ENCODE measurements around the gene OVOL3. TPM values are rescaled to one million over a fixed set of nuclear protein-coding genes. Genes with fewer than 3 reads are reported as not detected.

The OVOL3 gene
- total RNA-seq, 4 donors from 2014 or later = not detected

DNA sequence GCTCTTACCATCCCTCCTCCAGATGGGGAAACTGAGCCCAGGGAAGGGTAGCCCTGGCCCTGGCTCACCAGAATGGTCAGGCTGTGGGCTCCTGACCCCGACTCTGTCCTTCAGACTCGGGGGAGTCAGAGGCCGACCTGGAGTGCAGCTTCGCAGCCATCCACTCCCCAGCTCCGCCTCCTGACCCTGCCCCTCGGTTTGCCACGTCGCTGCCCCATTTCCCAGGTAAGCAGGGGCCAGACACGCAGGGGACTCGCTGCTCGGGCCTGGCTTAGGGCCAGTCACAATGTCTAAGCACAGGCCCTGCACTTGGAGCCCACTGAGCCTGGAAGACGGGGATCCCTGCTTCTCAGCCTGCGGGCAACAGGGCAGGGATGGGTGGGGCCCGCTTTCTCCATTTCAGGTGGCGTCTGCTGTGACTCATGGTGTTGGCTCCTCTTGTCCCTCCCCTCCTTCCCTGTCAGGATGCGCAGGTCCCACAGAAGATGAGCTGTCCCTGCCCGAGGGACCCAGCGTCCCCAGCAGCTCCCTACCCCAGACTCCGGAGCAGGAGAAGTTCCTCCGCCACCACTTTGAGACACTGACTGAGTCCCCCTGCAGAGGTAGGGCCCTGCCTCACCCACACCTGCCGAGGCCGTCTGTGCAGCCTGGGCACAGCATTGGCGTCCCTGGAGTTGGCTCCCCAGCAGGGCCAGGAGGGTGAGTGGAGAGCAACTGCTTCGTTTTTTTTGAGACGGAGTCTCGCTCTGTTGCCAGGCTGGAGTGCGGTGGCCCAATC lies 9.2 kb upstream of the OVOL3 start:
- TF ChIP-seq EP300 (IDR thresholded peaks at IDR 0.05) = no peak
- intact Hi-C loops (cut with DNase I) = no loop called here
- H3K27ac ChIP-seq (replicated peaks in 1 of 4) = no peak overlapping the region
- no peaks in the 10 kb centered on the region for H3K9me3 ChIP-seq
- 100% methylated on average over 4 of the region's 27 CpGs for WGBS
- no peak overlapping the region for H3K4me3 ChIP-seq
- no peaks in the 10 kb centered on the region for H3K27me3 ChIP-seq
- H3K4me1 ChIP-seq = peaks cover 0 to 8% (median 0%) of the 10 kb centered on the region in 4 donors
- peaks cover 0 to 9% (median 0%) of the 10 kb centered on the region in 4 donors for H3K36me3 ChIP-seq
- no peak for DNase-seq (ENCODE audit: extremely low spot score)

DNA sequence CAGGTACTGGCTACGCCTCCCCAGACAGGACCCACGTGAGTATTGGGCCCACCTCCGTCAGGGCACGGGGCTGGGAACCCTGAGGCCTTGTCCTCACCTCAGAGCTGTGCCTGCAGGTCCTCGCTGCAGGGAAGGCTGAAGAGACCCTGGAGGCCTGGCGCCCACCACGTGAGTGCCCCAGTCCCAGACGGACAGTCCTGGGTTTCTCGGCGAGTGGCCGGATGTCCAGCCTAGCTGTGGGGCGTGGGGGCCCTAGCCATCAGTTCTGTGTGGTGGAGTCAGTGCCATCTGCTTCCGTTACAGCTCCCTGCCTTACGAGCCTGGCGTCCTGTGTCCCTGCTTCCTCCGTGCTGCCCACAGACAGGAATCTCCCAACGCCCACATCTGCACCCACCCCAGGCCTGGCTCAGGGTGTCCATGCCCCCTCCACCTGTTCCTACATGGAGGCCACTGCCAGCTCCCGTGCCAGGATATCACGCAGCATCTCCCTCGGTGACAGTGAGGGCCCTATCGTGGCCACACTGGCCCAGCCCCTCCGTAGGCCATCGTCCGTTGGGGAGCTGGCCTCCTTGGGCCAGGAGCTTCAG lies 7.8 kb upstream of the OVOL3 start:
- Histone ChIP-seq H3K27me3 (no peaks in the 10 kb centered on the region), H3K4me1 (peaks cover 0 to 8% (median 0%) of the 10 kb centered on the region in 4 donors), H3K4me3 (no peak overlapping the region), H3K9me3 (no peaks in the 10 kb centered on the region), H3K36me3 (peaks cover 0 to 20% (median 6%) of the 10 kb centered on the region in 4 donors), H3K27ac (replicated peaks in 1 of 4) (no peak overlapping the region)
- no peak for DNase-seq (ENCODE audit: extremely low spot score)
- TF ChIP-seq POLR2A (IDR thresholded peaks at IDR 0.05; ENCODE audit: low read depth) (no peak), POLR2AphosphoS5 (IDR thresholded peaks at IDR 0.05) (no peak), EP300 (IDR thresholded peaks at IDR 0.05) (no peak)
- TF ChIP-seq, protein P1, sequence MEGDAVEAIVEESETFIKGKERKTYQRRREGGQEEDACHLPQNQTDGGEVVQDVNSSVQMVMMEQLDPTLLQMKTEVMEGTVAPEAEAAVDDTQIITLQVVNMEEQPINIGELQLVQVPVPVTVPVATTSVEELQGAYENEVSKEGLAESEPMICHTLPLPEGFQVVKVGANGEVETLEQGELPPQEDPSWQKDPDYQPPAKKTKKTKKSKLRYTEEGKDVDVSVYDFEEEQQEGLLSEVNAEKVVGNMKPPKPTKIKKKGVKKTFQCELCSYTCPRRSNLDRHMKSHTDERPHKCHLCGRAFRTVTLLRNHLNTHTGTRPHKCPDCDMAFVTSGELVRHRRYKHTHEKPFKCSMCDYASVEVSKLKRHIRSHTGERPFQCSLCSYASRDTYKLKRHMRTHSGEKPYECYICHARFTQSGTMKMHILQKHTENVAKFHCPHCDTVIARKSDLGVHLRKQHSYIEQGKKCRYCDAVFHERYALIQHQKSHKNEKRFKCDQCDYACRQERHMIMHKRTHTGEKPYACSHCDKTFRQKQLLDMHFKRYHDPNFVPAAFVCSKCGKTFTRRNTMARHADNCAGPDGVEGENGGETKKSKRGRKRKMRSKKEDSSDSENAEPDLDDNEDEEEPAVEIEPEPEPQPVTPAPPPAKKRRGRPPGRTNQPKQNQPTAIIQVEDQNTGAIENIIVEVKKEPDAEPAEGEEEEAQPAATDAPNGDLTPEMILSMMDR (IDR thresholded peaks at IDR 0.05) = no peak
- 100% methylated on average over 6 of the region's 24 CpGs for WGBS
- intact Hi-C loops (cut with DNase I) = no loop called here

DNA sequence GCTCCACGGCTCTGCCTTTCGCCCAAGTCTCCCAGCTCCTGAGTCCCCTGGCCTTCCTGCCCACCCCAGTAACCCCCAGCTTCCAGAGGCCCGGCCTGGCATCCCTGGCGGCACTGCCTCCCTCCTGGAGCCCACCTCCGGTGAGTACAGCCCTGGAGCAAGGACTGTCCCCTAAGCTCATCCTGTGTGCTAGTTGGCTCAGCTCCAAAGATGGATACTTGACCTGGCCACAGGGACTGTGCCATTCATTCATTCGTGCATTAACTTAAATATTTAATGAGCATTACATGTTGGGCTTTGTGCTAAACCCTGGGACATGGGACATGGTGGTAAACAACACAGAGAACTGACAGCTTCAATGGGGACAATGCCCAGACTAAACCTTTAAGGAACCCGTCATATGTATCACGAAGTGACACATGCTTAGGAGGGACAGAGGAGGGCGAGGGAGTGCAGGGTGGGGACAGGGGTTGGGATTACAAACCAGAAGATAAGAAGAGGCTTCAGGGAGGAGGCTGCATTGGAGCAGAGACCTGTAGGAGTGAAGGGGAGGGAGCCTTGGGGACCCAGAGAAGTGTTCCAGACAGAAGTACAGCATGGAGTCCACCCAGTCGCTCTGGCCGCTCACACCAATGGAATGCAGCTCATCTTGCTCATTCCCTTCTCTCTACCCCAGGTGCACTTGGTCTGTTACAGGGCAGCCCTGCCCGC lies 6.9 kb upstream of the OVOL3 start:
- TF ChIP-seq, protein P1 (IDR thresholded peaks at IDR 0.05) = no peak
- TF ChIP-seq EP300 (IDR thresholded peaks at IDR 0.05) = no peak
- TF ChIP-seq POLR2A (IDR thresholded peaks at IDR 0.05; ENCODE audit: low read depth) = no peak
- TF ChIP-seq POLR2AphosphoS5 (IDR thresholded peaks at IDR 0.05) = no peak

DNA sequence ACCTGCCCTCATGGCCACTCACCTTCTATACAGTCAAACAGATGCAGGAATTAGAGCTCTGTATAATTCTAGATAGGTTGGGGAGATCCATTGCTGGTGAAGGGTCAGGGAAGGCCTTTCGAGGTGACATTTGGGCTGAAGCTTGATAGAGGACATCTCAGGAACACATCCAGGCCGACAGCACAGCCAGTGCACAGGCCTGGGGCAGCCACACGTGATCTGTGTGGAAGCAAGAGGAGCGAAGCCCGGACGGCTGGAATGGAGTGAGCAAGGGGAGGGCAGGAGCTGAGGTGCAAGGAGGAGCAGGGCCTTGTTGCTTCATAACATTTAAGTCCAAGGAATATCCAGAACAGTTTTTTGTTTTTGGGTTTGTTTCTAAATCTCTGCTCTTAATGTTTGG lies 4.5 kb upstream of the OVOL3 start:
- Histone ChIP-seq H3K4me1 (no peaks in the 10 kb centered on the region), H3K27ac (replicated peaks in 1 of 4) (no peak overlapping the region), H3K9me3 (no peaks in the 10 kb centered on the region), H3K4me3 (no peak overlapping the region), H3K27me3 (no peaks in the 10 kb centered on the region), H3K36me3 (peaks cover 1 to 43% (median 18%) of the 10 kb centered on the region in 4 donors)
- TF ChIP-seq POLR2AphosphoS5 (IDR thresholded peaks at IDR 0.05) = no peak
- TF ChIP-seq, protein P1 (IDR thresholded peaks at IDR 0.05) = no peak
- TF ChIP-seq EP300 (IDR thresholded peaks at IDR 0.05) = no peak
- TF ChIP-seq POLR2A (IDR thresholded peaks at IDR 0.05; ENCODE audit: low read depth) = no peak
- 90% methylated on average over 6 of the region's 6 CpGs for whole genome bisulfite sequencing
- no peak for DNase-seq (ENCODE audit: extremely low spot score)
- intact Hi-C loops (cut with DNase I) = no loop called here

More for the DNA sequence above, 6.9 kb upstream of the OVOL3 start:
- Histone ChIP-seq H3K27ac (replicated peaks in 1 of 4) (no peak overlapping the region), H3K27me3 (no peaks in the 10 kb centered on the region), H3K4me3 (no peak overlapping the region), H3K9me3 (no peaks in the 10 kb centered on the region), H3K36me3 (peaks cover 0 to 25% (median 7%) of the 10 kb centered on the region in 4 donors), H3K4me1 (peaks cover 0 to 8% (median 0%) of the 10 kb centered on the region in 4 donors)
- 92% methylated on average over 12 of the region's 12 CpGs for WGBS
- DNase-seq (ENCODE audit: extremely low spot score) = no peak
- intact Hi-C loops (cut with DNase I) = no loop called here

DNA sequence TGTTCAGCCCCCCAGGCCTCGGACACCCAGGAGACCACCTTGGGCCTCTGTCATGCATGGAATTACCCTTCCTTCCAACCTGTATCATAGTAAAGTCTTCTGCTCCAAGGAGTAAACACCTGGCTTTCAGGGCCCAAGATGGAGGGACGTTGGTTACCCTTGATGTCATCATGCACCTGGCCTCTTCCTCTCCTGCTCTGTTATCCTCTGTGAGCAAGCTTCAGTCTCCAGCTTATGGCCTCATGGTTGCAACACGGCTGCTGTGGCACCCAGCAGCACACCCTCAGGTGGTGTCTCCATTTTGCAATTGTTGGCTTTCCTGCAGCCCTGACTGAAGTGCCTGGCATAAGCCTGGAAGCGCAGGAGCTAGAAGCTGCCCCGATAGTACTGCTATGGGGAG lies 4.0 kb upstream of the OVOL3 start:
- Histone ChIP-seq H3K4me1 (no peaks in the 10 kb centered on the region), H3K27me3 (no peaks in the 10 kb centered on the region), H3K27ac (replicated peaks in 1 of 4) (no peak overlapping the region), H3K4me3 (no peak overlapping the region), H3K9me3 (no peaks in the 10 kb centered on the region), H3K36me3 (peaks cover 4 to 49% (median 24%) of the 10 kb centered on the region in 4 donors)
- TF ChIP-seq EP300 (IDR thresholded peaks at IDR 0.05) (no peak), POLR2A (IDR thresholded peaks at IDR 0.05; ENCODE audit: low read depth) (no peak), POLR2AphosphoS5 (IDR thresholded peaks at IDR 0.05) (no peak)
- TF ChIP-seq, protein P1 (IDR thresholded peaks at IDR 0.05) = no peak
- no peak for DNase-seq (ENCODE audit: extremely low spot score)
- intact Hi-C loops (cut with DNase I) = no loop called here
- WGBS = 93% methylated on average over 5 of the region's 5 CpGs
